CD14-positive monocyte (primary cell): ENCODE measurements around the gene NONO. TPM values are rescaled to one million over a fixed set of nuclear protein-coding genes. Genes with fewer than 3 reads are reported as not detected.

Source experiments
- DNase-seq, 3 donors: peaks; one replicate each; pipeline ENCODE4 v3.0.0-alpha.2; 2011 to 2022
- H2AFZ ChIP-seq: 2 replicates; pipeline ENCODE4 v1.6.0; 2012; ENCODE audit warnings: mild to moderate bottlenecking, low read depth, low read length, inconsistent platforms; ENCODE audit not compliant: insufficient read depth, poor library complexity, severe bottlenecking
- H3K27ac ChIP-seq, 2 donors: 1 replicate in 1 of 2; 2 replicates in 1 of 2; pipeline ENCODE4 v1.5.1; 2012 to 2013; ENCODE audit warnings: low read length in 2 of 2, control low read depth in 1 of 2, inconsistent platforms in 1 of 2, low read depth in 1 of 2, mild to moderate bottlenecking in 1 of 2
- H3K27me3 ChIP-seq, 2 donors: one replicate each; pipeline versions ENCODE4 v1.6.0 to v1.6.1; 2011 to 2013; ENCODE audit warnings: low read length in 2 of 2; ENCODE audit not compliant: control insufficient read depth in 2 of 2, insufficient read depth in 2 of 2
- H3K36me3 ChIP-seq, 2 donors: replicated peaks in 1 of 2; 1 replicate in 1 of 2; 2 replicates in 1 of 2; pipeline versions ENCODE4 v1.5.1 to v1.6.1; 2012 to 2013; ENCODE audit warnings: low read length in 2 of 2, control low read depth in 1 of 2, inconsistent platforms in 1 of 2, mild to moderate bottlenecking in 1 of 2; ENCODE audit not compliant: insufficient read depth in 2 of 2, control insufficient read depth in 1 of 2
- H3K4me1 ChIP-seq, 2 donors: 1 replicate in 1 of 2; 2 replicates in 1 of 2; pipeline versions ENCODE4 v1.5.1 to v1.6.1; 2012 to 2013; ENCODE audit warnings: low read length in 2 of 2, control low read depth in 1 of 2, inconsistent platforms in 1 of 2, mild to moderate bottlenecking in 1 of 2, moderate library complexity in 1 of 2; ENCODE audit not compliant: insufficient read depth in 2 of 2, control insufficient read depth in 1 of 2
- H3K4me2 ChIP-seq: replicated peaks from 2 replicates; pipeline ENCODE3; 2012; ENCODE audit warnings: low read length, moderate library complexity, mild to moderate bottlenecking; ENCODE audit not compliant: poor library complexity, severe bottlenecking; ENCODE audit errors: extremely low read depth
- H3K4me3 ChIP-seq, 3 experiments: fragments of 200-600 bp in 1 of 3; sonication (generic) in 1 of 3; replicated peaks in 1 of 3; 1 replicate in 2 of 3; 2 replicates in 1 of 3; pipeline ENCODE4 v1.5.1; 2011 to 2013; ENCODE audit warnings: low read length in 3 of 3, mild to moderate bottlenecking in 3 of 3, control low read depth in 2 of 3, low read depth in 2 of 3, inconsistent platforms in 1 of 3, moderate library complexity in 1 of 3
- H3K79me2 ChIP-seq: 2 replicates; pipeline ENCODE4 v1.6.0; 2012; ENCODE audit warnings: mild to moderate bottlenecking, control low read depth, inconsistent platforms, low read length, moderate library complexity; ENCODE audit not compliant: insufficient read depth
- H3K9ac ChIP-seq: 2 replicates; pipeline ENCODE4 v1.6.0; 2017; ENCODE audit warnings: low read length, mild to moderate bottlenecking; ENCODE audit not compliant: insufficient read depth, poor library complexity, severe bottlenecking
- H3K9me3 ChIP-seq, 2 donors: replicated peaks in 1 of 2; 1 replicate in 1 of 2; 2 replicates in 1 of 2; pipeline versions ENCODE4 v1.5.1 to v1.6.1; 2012 to 2013; ENCODE audit warnings: low read length in 2 of 2, control low read depth in 1 of 2; ENCODE audit not compliant: control insufficient read depth in 1 of 2, insufficient read depth in 1 of 2
- H4K20me1 ChIP-seq: 2 replicates; pipeline ENCODE4 v1.6.0; 2012; ENCODE audit warnings: mild to moderate bottlenecking, low read length, control low read depth, moderate library complexity; ENCODE audit not compliant: insufficient read depth
- H3K27ac Mint-ChIP-seq, 7 donors: one replicate each; pipeline ENCODE4 v1.8.0; 2020; ENCODE audit warnings: mild to moderate bottlenecking in 7 of 7, mixed read lengths in 7 of 7, moderate library complexity in 6 of 7, inconsistent platforms in 2 of 7
- H3K27me3 Mint-ChIP-seq, 3 donors: one replicate each; pipeline ENCODE4 v1.8.0; 2021 to 2022; ENCODE audit warnings: low read depth in 3 of 3, mild to moderate bottlenecking in 3 of 3, mixed read lengths in 3 of 3, moderate library complexity in 3 of 3, inconsistent platforms in 1 of 3
- H3K36me3 Mint-ChIP-seq, 2 donors: one replicate each; pipeline ENCODE4 v1.8.0; 2020; ENCODE audit warnings: mixed read lengths in 2 of 2, inconsistent platforms in 1 of 2, mild to moderate bottlenecking in 1 of 2
- H3K4me1 Mint-ChIP-seq: one replicate; pipeline ENCODE4 v1.8.0; 2020; ENCODE audit warnings: mild to moderate bottlenecking, mixed read lengths
- H3K4me3 Mint-ChIP-seq, 2 donors: one replicate each; pipeline ENCODE4 v1.8.0; 2020; ENCODE audit warnings: mild to moderate bottlenecking in 2 of 2, mixed read lengths in 2 of 2, moderate library complexity in 1 of 2
- H3K9me3 Mint-ChIP-seq, 7 donors: one replicate each; pipeline ENCODE4 v1.8.0; 2020 to 2022; ENCODE audit warnings: mixed read lengths in 7 of 7, mild to moderate bottlenecking in 6 of 7, moderate library complexity in 6 of 7, inconsistent platforms in 2 of 7
- CTCF ChIP-seq: fragments of 200-600 bp; IDR thresholded peaks from one replicate; pipeline ENCODE4 v1.8.0; 2022; ENCODE audit warnings: antibody characterized with exemption, mild to moderate bottlenecking
- WGBS: methylation state at CpG from one replicate; pipeline ENCODE4 v1.1.5; 2013; ENCODE audit warnings: missing lambda C conversion rate; ENCODE audit not compliant: insufficient coverage; 5-methylcytosine and 5-hydroxymethylcytosine counted together
- intact Hi-C, 2 donors: fragments of 100-400 bp; cut with micrococcal nuclease; formaldehyde crosslinking; loops; one replicate each; pipeline versions ENCODE4 v1.15.0 to v1.15.1; 2023
- polyA minus RNA-seq: library from RNA; depleted of rRNA, polyadenylated mRNA; stranded (reverse); fragments of >200 nt; gene quantifications from 2 replicates; pipeline ENCODE4 v1.2.3, GENCODE V29; 2012
- polyA plus RNA-seq, 3 donors: library from polyadenylated mRNA; depleted of rRNA in 1 of 3; unstranded in 2 of 3; stranded (reverse) in 1 of 3; fragments of 300-500 nt in 2 of 3; fragments of >200 nt in 1 of 3; fragmentation: Illumina TruSeq in 2 of 3; gene quantifications; 1 replicate in 2 of 3; 2 replicates in 1 of 3; pipeline ENCODE4 v1.2.3, GENCODE V29; 2012 to 2021
- total RNA-seq, 12 experiments: library from RNA in 1 of 12; stranded (reverse) in 1 of 12; fragments of 120-200 nt in 1 of 12; gene quantifications; one replicate each; pipeline ENCODE4 v1.2.4 and lab custom pipeline; 2013 to 2026; ENCODE audit warnings: mixed read lengths in 6 of 12, inconsistent platforms in 1 of 12

NONO gene
- total RNA-seq (2013), result 303 TPM
- 100 to 1,000 TPM; 111 to 133 (median 122) TPM for polyA plus RNA-seq
- polyA minus RNA-seq, result 108 and 237 TPM in 2 replicates
- 147 to 415 (median 295) reads per million in 11 experiments for total RNA-seq (lab: John Stamatoyannopoulos, UW)

DNA sequence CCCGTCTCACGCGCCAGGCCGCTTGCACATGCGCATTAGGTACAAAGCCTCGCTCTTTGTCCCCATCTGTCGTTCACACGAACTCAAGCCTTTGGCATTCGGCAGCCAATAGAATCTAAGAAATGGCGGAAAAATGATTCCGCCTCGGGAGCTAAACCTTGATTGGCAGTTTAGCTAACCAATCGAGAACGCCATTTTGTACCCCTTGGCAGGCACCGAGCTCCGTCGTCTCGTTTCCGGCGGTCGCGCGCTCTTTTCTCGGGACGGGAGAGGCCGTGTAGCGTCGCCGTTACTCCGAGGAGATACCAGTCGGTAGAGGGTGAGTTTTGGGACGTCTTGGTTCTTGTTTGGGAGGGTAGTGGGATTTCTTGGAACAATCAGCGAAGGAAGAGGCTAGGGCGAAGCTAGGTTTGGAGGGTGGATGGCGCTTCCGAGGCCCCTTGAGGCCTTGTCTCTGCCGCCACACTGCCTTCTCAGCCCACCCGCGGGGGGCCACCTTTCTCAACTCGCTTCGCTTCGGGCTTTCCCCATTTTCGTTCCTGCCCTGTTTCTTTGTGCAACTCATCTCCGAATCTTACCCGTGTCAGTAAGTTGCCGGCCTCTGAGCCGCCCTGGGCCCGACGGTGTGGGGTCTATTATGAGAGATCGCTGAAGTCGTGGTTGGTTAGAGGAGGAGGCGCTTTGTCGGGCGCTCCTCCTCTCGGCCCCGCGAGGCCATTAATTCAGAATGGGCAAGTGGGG is at the start of gene NONO:
NONO (plus strand) TSS at position 233 of the 741 bp plus-strand sequence. CDS start 7,003 bp downstream, outside the sequence.
- peaks cover 9% of the 10 kb centered on the region for H3K4me1 Mint-ChIP-seq
- H2AFZ ChIP-seq, result peak within 1 kb of the TSS; percentile 64
- H3K9me3 ChIP-seq, result peaks cover 0 to 6% of the 10 kb centered on the region in 2 donors
- no peaks in the 10 kb centered on the region for H3K36me3 ChIP-seq
- H3K79me2 ChIP-seq, result peaks cover 49% of the 10 kb centered on the region
- DNase-seq, result peak; percentile 95 to 97 (median 97)
- H4K20me1 ChIP-seq, result peaks cover 31% of the 10 kb centered on the region
- 0% methylated on average over 26 of the region's 57 CpGs for WGBS
- peak within 1 kb of the TSS; percentile 94 to 95 for H3K27ac ChIP-seq
- peak within 1 kb of the TSS; percentile 88 for H3K9ac ChIP-seq
- peak within 1 kb of the TSS; percentile 67 to 86 (median 85) for H3K4me3 ChIP-seq
- intact Hi-C loops, result no loop called here
- peak within 1 kb of the TSS; percentile 96 to 99 (median 98) for H3K27ac Mint-ChIP-seq
- peak within 1 kb of the TSS; percentile 92 to 96 for H3K4me3 Mint-ChIP-seq
- no peaks in the 10 kb centered on the region for H3K36me3 Mint-ChIP-seq
- no peak for TF ChIP-seq CTCF
- H3K27me3 ChIP-seq, result no peaks in the 10 kb centered on the region
- peak within 1 kb of the TSS; percentile 76 for H3K4me2 ChIP-seq
- peaks cover 0 to 5% (median 3%) of the 10 kb centered on the region in 3 donors for H3K27me3 Mint-ChIP-seq
- H3K4me1 ChIP-seq, result peaks cover 10 to 21% of the 10 kb centered on the region in 2 donors
- H3K9me3 Mint-ChIP-seq, result peaks cover 0 to 19% (median 3%) of the 10 kb centered on the region in 7 donors

- Histone ChIP-seq H2AFZ (no peak overlapping the region), H3K36me3 (peaks cover 2 to 8% of the 10 kb centered on the region in 2 donors), H4K20me1 (no peaks in the 10 kb centered on the region), H3K4me3 (no peak overlapping the region), H3K9ac (no peak overlapping the region), H3K9me3 (no peaks in the 10 kb centered on the region), H3K27me3 (no peaks in the 10 kb centered on the region), H3K27ac (no peak overlapping the region), H3K4me2 (no peak overlapping the region), H3K4me1 (peaks cover 4 to 6% of the 10 kb centered on the region in 2 donors), H3K79me2 (no peaks in the 10 kb centered on the region)
- no peak for DNase-seq
- peaks cover 12% of the 10 kb centered on the region in 2 donors for H3K36me3 Mint-ChIP-seq
- peak overlapping the region in 2 of 7 donors; percentile 19 to 81 for H3K27ac Mint-ChIP-seq
- peaks cover 0 to 2% (median 0%) of the 10 kb centered on the region in 3 donors for H3K27me3 Mint-ChIP-seq
- WGBS, result 95% methylated on average over 2 of the region's 3 CpGs
- H3K9me3 Mint-ChIP-seq, result peaks cover 0 to 5% (median 0%) of the 10 kb centered on the region in 7 donors
- H3K4me1 Mint-ChIP-seq, result peaks cover 14% of the 10 kb centered on the region
- TF ChIP-seq CTCF, result no peak
- no peak overlapping the region for H3K4me3 Mint-ChIP-seq
- intact Hi-C loops, result no loop called here
Observed at GRCh38 chrX:71235482-71235881, 48.0 kb upstream of the NONO start.
